Stimulated activated CD4-positive, alpha-beta T cell treated with anti-CD3 and anti-CD28 coated beads, Interleukin-2, amount 100 ng/mL, for 4 hours (primary cell): ENCODE data around the gene ACER3.
"Not testable (repeated sequence)": the region's sequence is repeated elsewhere in the genome, so short reads cannot be mapped to it uniquely, and the experiment has no call there.

Experiments
- DNase-seq: peaks from one replicate; pipeline ENCODE4 v3.0.0-alpha.2; 2020; ENCODE audit warnings: low read depth

ACER3 gene

DNA sequence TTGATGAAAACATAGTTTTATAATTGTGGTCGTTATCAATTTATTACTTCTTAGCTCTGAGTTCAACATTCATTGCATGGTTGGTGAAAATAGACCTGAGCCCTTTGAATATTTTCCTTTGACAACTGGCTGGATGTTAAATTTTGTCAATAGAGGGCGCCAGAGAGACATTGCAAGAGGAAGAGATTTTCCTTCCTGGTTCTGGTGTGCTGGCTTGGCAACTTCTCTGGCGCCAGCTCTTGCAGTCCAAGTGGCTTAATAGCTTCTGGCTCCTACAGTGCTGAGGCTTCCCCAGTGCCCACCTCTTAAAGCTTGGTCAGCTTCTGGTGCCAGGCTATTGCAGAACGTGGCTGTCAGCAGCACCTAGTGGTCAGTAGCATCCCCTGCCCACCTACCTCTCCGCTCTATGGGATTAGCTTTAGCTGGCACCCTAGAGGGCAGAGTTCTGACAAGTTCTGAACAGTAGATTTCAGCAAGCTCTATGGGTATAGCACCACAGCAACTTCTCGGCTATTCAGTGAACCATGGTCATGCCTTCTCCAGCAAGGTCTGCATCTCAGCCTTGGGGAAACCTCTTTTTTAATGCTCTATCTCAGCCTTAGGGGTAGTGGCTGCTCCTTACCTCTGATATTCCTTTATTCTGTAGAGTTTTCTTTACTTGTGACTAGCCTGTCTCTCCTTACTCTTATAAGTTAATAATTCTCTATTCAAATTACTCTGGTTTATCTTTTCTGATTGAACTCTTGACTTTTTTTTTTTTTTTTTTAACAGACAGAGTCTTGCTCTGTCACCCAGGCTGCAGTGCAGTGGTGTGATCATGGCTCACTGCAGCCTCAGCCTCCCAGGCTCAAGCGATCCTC, 59.4 kb downstream of the ACER3 start:
- DNase-seq = peak; percentile 44

DNA sequence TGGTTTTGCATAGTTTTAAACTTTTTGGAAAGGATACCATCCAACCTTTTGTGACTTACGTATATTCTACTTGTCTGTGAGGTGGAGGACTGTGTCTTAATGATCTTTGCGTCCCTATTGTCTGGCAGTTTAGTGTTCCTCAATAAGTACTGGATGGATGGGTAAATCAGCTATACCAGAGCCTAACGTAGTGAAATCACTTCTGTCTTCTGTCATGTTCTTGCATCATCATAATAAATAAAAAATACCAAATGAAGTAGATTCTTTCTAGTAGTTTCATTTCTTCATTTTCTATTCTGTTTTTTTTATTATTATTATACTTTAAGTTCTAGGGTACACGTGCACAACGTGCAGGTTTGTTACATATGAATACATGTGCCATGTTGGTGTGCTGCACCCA, 66.4 kb downstream of the ACER3 start:
- DNase-seq = no peak

DNA sequence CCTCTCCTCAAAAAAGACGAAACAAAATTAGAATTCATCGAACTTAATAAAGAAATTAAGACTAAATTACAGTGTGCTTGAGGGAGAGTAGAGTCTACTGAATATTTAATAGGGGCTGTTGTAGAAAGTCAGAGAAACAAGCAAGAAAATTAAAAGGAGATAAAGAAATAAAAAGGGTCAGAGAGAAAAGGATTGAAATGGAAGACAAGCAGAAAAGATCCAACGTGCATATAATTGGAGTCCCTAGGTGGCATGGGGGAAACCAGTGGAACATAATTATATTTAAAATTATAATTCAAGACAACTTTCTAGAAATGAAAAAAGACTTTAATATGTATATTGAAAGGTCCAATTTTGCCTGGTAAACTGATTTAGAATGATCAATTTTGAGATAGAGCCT, 74.3 kb downstream of the ACER3 start:
- no peak for DNase-seq

DNA sequence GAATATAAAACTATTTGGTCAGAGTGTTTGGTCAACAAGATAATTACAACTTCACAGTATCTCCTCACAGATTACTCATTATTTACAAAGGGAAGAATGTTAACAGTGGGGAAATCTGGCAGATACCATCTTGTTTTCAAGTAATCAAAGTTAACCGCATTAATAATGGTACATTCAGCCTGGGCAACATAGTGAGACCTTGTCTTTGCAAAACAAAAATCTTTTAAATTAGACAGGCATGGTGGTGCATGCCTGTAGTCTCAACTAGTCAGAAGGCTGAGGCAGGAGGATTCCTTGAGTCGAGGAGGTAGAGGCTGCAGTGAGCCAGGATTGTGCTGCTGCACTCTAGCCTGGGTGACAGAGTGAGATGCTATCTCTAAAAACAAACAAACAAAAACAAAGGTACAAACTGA, 78.5 kb downstream of the ACER3 start:
- DNase-seq = no peak

DNA sequence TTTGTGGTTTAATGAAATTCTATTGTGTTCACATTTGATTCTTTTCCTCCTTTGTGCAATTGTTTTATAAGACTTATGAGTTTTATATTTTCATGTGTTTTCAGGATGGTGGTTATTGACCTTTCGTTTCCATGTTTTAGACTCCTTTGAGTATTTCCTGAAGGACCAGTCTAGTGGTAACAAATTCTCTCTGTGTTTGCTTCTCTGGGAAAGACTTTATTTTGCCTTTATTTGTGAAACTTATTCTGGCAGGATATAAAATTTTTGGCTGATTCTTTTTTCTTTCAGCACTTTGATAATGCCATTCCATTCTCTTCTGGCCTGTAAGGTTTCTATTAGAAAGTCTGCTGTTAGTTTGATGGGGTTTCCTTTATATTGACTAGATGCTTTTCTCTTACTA, 83.5 kb downstream of the ACER3 start:
- DNase-seq = no peak

DNA sequence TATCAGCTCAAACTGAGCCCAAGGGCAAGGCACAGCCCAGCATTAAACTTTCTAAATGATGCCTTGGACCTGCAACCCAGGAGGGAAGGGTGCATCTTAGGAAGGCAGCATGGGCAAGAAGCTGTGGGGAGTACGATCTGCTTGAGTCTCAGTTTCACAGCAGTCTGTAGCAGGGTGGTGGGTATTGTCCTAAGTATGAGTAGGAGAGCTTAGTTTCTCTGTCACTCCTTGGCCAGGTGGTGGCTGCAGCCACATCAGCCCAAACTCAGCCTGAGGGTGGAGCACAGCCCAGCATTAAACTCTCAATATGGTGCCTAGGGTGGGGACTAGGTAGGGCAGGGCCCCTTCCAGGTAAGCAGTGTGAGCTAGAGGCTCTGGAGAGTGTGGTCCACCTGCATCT, 85.5 kb downstream of the ACER3 start:
- no peak for DNase-seq

DNA sequence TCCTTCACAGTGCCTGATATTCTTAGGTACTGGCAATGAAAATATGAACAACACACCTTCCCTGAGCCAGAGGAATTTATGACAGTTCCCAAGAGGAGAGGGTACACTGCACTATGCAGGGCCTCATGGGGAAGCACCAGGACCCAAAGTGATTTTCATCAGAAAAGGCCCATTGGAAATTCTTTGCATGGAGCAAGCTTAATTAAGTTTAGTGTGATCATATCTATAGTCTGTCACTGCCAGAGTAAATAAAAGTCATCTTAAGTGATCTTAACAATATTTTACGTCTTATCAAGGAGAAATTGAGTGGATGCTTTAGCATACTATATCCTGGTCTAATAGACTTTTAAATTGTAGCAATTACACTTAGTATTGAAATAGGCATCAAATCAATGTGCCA, 86.5 kb downstream of the ACER3 start:
- no peak for DNase-seq

DNA sequence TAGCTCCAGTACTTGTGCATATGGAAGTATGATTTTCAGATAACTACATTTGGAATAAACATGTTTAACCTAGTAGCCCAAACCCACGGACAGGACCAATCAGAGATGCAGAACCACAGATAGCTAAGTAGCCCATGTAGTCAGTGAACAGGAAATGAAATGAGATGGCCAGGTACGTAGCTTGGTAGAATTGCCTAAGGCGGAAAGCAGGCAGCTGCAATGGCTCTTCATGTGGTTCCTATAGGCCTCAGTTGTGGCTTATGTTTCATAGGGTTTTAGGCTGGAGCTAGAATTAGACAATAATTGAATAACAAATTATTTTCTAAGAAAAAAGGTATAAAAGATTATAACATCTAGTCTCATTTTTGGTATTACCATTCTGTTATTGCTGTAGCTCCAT, 87.1 kb downstream of the ACER3 start:
- no peak for DNase-seq

DNA sequence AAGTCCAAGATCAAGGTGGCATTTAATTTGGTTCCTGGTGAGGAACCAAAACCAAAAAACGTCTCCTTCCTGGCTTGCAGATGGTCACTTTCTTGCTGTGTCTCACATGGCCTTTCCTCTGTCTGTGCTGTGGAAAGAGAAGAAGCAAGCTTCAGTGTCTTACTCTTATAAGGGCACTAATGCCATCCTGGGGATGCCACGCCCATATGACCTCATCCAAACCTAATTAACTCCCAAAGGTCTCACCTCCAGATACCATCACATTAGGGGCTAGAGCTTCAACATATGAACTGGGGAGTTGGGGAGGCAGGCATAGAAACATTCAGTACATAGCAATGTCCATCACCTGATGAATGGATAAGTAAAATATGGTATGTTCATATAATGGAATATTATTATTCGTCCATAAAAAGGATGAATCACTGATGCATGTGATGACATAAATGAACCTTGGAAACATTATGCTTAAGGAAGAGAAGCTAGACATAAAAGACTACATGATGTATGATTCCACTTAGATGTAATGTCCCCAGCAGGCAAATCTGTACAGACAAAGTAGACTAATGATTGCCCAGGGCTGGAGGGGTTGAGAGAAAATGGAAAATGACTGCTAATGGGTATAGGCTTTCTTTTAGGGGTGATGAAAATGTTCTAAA, 94.9 kb downstream of the ACER3 start:
- DNase-seq = no peak

DNA sequence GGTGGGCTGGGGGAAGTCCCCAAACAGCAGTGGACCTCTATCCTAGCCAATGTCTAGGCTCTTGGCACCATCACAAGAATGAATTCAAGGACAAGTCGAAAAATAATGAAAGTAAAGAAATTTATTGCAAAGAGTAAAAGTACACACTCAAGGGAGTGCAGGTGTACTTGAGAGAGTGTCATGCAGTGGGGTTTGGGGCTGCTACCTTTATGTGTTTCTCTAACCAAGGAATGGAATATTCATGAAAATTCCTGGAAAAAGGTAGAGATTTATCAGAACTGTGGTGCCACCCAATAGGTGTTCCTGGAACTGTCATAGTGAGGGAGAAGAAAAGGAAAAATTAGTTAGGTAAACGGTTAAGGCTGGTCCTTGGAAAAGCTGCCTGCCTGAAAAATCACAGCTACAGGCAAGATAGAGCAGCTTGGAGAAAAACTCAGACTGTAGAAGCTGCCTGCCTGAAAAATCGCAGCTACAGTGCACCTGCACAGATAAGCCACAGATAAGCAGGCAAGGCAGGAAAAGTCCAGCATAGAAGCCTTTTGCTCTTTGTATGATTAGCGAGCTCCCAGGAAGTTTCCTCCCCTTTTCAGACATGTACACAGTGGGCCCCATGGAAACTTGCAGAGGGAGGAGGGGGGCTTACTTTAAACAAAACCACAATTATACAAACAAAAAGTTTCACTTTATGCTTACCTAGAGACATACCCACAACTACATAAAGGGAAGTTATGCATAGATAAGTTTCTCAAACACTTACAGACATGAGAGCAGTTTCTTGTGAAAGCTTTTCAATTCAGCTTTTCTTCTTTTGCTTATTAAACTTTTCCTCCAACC, 102.1 kb downstream of the ACER3 start:
- DNase-seq = no peak

DNA sequence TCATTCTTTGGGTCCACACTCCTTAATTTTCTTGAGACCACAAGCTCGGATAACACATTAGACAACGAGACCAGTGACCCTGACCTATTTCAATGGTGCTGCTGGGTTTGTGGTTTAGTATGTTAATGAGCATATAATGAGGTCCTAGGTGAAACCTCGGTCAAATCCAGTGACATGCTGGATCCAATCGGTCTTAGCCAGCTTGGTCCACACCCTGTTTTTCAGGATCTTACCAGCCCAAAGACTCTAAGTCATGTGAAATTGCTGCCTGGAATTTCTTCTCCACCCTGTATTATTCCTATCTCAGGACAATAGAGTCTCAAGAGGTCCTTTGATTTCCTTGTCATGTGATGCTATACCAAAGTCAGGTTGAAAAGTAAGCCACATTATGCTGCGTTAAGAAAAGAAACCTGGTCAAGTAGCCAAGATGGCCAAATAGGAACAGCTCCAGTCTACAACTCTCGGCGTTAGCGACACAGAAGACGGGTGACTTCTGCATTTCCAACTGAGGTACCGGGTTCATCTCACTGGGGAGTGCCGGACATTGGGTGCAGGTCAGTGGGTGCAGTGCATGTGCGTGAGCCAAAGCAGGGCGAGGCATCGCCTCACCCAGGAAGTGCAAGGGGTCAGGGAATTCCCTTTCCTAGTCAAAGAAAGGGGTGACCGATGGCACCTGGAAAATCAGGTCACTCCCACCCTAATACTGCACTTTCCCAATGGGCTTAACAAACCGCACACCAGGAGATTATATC, 102.9 kb downstream of the ACER3 start:
- not testable (repeated sequence) for DNase-seq

DNA sequence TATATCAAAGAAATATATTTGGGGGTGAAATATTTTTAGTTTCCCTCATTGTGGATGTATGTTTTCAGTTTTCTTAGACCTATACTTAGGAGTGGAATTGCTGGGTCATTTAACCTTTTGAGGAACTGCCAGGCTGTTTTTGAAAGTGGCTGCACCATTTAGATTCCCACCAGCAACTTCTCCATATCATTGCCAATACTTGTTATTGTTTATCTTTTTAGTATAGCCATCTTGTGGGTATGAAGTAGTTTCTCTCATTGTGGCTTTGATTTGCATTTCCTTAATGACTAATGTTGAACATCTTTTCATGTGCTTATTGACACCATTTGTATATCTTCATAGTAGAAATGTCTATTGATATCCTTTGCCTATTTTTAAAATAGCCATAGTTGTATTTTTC, 111.3 kb downstream of the ACER3 start:
- no peak for DNase-seq

DNA sequence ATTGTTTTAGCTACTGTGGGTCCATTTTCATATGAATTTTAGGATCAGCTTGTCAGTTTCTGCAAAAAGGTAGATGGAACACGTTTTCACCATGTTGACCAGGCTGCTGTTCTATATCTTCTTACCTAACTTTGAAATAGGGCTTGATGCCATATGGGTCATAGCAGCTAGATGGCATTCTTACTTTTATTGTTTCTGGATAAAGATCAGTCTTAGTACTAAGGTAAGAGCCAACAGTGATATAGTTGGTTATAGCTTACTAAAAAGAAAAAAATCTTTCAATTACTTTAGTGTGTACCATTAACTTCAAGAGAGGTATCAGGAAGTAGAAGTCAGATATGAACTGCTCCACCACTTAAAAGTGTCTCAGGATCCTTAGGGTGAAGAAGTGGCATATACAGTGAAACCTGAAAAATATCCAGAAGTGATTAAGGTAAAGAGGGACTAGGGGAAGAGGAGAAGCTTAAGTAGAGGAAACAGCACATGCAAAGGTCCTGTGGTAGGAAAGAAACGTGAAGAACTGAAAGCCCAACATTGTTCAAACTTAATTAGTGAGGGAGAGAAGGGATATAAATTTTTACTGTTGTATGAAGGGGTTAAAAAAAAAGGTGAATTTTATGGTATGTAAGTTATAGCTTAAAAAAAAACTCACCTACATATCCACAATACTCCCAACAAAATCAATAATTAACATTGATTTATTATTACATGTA, 113.6 kb downstream of the ACER3 start:
- DNase-seq = no peak

DNA sequence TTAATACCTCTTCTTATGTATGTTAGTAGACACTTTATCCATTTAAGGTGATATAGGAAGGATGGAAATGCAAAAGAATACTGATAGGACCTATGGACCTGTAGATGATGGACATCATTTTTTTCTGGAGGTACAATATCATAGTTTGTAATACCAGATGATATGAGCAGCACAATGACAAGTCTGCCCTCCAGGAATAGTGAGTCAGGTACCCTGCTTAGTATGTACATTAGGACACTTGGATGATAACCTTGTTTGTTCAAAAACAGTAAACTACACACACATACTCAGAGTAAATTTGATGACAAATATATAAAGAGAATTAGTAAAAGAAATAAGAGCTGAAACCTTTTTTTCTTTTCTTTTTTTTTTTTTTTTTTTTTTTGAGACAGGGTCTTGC, 114.8 kb downstream of the ACER3 start:
- no peak for DNase-seq

DNA sequence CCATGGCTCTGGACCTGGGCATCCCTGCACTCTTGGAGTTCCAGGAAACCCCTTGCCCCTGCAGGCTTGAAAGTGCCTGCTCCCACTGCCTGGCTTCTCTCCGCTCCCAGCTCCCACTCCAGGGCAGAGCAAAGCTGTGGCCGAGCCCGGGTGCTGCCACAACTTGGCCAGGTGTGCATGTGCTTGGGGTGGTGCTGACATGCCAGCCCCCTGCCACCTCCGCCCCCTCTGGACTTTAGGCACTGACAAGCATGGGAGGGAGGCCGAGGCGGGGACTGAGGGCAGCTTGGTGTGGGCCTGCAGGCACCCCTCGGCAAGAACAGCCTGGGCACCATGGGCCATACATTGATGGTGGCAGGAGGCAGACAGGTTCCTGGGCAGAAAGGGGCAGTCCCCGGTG, 117.1 kb downstream of the ACER3 start:
- no peak for DNase-seq

DNA sequence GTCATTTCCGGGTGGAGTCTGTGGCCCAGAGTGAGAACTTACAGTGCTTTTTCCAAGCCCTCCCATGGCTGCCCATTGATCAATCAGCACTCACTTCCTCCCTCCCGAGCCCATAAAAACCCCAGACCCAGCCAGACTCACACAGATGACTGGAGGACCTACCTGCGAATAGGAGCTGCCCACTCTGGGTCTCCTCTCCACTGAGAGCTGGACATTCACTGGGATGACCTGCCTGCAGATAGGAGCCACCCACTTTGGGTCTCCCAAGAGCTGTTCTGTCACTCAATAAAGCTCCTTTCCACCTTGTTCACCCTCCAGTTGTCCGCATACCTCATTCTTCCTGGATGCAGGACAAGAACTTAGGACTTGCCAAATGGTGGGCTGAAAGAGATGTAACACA, 117.5 kb downstream of the ACER3 start:
- no peak for DNase-seq

DNA sequence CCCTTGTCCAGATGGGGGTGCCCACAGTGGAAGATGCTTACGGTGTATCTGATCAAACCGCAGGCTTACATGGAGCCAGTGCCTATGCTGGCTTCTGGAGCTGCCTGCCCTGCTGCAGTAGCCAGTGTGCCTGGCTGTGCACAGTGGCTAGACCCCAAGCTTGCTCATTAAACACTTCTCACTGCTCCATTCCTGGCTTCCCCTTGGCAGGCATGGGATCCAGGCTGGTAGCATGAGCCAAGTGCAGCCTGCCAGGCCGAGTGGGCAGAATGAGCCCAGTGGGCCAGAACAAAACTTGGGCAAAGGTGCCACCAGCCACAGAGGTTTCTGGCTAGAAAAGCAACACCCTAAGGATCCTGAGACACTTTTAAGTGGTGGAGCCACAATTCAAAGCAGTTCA, 118.1 kb downstream of the ACER3 start:
- DNase-seq = no peak

DNA sequence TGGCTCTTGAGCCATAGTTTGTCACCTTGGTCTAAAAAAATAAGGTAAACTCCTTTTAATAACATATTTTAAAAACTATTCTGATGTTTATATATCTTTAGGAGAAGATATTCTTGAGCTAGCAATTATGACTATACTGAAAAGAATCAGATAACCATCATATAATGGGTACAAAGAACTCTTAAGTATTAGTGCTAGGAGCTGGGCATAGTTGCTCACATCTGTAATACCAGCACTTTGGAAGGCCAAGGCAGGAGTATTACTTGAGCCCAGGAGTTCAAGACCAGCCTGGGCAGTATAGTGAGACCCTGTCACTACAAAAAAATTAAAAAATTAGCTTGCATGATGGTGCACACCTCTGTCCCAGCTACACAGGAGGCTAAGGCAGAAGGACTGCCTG, 119.5 kb downstream of the ACER3 start:
- no peak for DNase-seq

DNA sequence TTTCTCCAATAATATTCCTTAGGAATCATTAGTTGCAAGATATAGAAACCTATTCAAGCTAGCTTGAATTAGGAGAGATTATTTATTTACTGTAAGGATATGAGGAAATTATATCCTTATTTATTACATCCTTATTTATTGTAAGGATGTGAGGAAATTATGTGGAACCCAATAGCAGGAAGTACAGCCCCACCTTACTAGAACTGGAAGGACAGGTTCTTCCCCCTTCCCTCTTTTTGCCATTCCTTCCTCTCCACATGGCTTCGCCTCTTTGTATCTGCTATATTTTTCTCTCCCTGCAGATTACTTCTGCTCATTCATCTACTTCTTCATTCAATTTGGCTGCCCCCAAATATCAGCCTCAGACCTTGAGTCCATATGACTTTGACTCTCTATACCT, 124.0 kb downstream of the ACER3 start:
- no peak for DNase-seq

DNA sequence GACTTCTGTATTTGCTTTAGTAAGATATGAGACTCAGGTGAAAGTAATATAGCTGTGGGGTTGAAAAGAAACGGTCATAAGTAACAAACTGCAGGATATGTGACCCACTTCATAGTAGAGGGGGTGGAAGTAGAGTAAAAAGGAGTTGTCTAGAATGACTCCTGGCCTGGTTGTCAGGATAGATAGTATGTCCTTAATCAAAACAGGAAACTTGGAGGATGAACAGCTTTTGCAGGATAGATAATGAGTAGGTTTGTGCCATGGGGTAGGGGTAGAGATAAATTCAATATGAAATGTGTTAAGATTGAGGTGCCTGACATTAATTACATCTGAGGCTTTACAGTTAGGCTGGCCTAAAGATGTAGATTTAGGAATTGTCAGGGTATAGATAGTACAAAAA, 126.5 kb downstream of the ACER3 start:
- DNase-seq = no peak

DNA sequence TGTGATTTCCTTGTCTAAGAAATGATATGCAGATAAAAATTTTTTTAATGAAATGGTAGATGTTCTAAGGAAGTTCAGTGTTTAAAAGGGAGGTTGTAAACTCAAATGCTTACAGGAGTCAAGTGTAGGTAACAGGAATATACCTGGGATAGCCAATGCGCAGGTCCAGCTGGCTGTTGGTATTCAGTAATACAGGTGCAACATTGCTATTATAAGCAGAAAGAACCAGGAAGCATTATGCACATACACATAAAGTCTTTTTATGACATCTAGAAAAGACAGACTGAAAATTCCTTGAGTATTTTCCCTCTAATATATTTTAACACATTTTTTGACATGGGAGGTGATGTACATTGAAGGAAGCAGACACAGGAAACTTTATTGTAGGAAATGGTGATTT, 129.9 kb downstream of the ACER3 start:
- no peak for DNase-seq
